Ovary (tissue), 10 donors: ENCODE data around the gene GTPBP8. TPM values are rescaled to one million over a fixed set of nuclear protein-coding genes. Genes with fewer than 3 reads are reported as not detected.
A peak's percentile ranks its signal among the peaks of the same experiment; 100 is the strongest.

Experiments used
- DNase-seq, 5 donors: peaks; one replicate each; pipeline ENCODE4 v3.0.0-alpha.2; 2019 to 2020
- H3K27ac ChIP-seq, 2 donors: fragments of 200-600 bp; one replicate each; pipeline versions ENCODE4 v1.5.1 to v1.8.0; 2019 to 2022
- H3K27me3 ChIP-seq: fragments of 200-600 bp; one replicate; pipeline ENCODE4 v1.8.0; 2022
- H3K36me3 ChIP-seq: fragments of 200-600 bp; sonication (generic); one replicate; pipeline ENCODE4 v1.5.1; 2019
- H3K4me1 ChIP-seq: one replicate; pipeline ENCODE4 v1.8.1; 2013; ENCODE audit warnings: mild to moderate bottlenecking, moderate library complexity; ENCODE audit not compliant: insufficient read depth
- H3K4me3 ChIP-seq: fragments of 200-600 bp; sonication (generic); one replicate; pipeline ENCODE4 v1.5.1; 2017
- H3K9me3 ChIP-seq, 2 donors: fragments of 200-600 bp in 1 of 2; sonication (generic) in 1 of 2; one replicate each; pipeline versions ENCODE4 v1.5.1 to v1.8.1; 2013 to 2019; ENCODE audit warnings: mild to moderate bottlenecking in 1 of 2, moderate library complexity in 1 of 2
- EP300 ChIP-seq: sonication (generic); formaldehyde crosslinking; IDR thresholded peaks from one replicate; pipeline ENCODE4 v1.6.1; 2017; ENCODE audit warnings: antibody characterized with exemption
- POLR2A ChIP-seq: fragments of 450-650 bp; IDR thresholded peaks from one replicate; pipeline ENCODE4 v1.6.1; 2017; ENCODE audit warnings: antibody characterized with exemption, mild to moderate bottlenecking, moderate library complexity
- WGBS, 3 donors: extraction: QIAGEN DNeasy Blood & Tissue Kit in 1 of 3; methylation state at CpG; one replicate each; pipeline versions ENCODE4 v1.1.5 to v1.1.7; 2013 to 2017; 5-methylcytosine and 5-hydroxymethylcytosine counted together
- intact Hi-C, 4 donors: fragments of 100-400 bp; cut with DNase I; formaldehyde crosslinking; loops; one replicate each; pipeline versions ENCODE4 v1.11.0 to v1.15.1; 2022 to 2023
- long read RNA-seq, 3 donors: library from polyadenylated mRNA in 2 of 3; unstranded in 2 of 3; transcript quantifications; one replicate each; pipeline ENCODE4 v2.0.0 and lab custom pipeline, GENCODE V29; 2021 to 2026
- polyA plus RNA-seq, 2 donors: library from polyadenylated mRNA; stranded (reverse); fragments of 200-250 nt in 1 of 2; fragments of 350-450 nt in 1 of 2; fragmentation: Illumina TruSeq in 1 of 2; extraction: RNeasy Lipid Tissue Mini Kit (QIAGEN cat#74804) in 1 of 2; gene quantifications; one replicate each; pipeline ENCODE4 v1.2.3, GENCODE V29; 2013 to 2014
- total RNA-seq, 7 donors: library from RNA; depleted of rRNA in 2 of 7; stranded (reverse); fragments of >200 nt in 2 of 7; fragmentation: NEBNext Ultra II Directional in 3 of 7; extraction: Animal tissue kit (Norgen Biotek cat#: 25700) in 3 of 7; gene quantifications; one replicate each; pipeline versions ENCODE4 v1.1.0 to v1.2.4, GENCODE V29; 2016 to 2023
- TF ChIP-seq, protein P1 (sequence below), 3 donors: fragments of 450-650 bp in 2 of 3; fragments of 200-600 bp in 1 of 3; IDR thresholded peaks; one replicate each; pipeline versions ENCODE4 v1.5.1 to v1.8.0; 2016 to 2022; ENCODE audit warnings: antibody characterized with exemption in 3 of 3, mild to moderate bottlenecking in 1 of 3
- donor health status: DM: no; HTN: no; CAD: no; lungs with moderate emphysema.
- donor health status: DM: no; HTN: no; CAD: no.
- donor health status: Bipolar disorder and iron deficiency.
- donor health status: DM: yes; HTN: yes; CAD: no.
- donor health status: DM: no; HTN: no; CAD: no.
- donor health status: DM: yes; HTN: yes; CAD: no.

GTPBP8 gene
- 10 to 100 TPM in 6 of 7 donors, 1 to 10 TPM in 1; 9.7 to 30.6 (median 14.0) TPM for total RNA-seq
- polyA plus RNA-seq, result 10 to 100 TPM; 12.8 to 13.0 TPM
- long read RNA-seq, donor 1, transcript GTPBP8-203 (6 exons, 1,360 nt), result major isoform, 13 of 44 reads
- long read RNA-seq, donor 1, partial matches to known transcripts, result 1 of 44 reads
- long read RNA-seq, donor 1, other reads (novel, unspliced or antisense), result 26 of 44 reads
- long read RNA-seq, donor 2, transcript GTPBP8-203 (6 exons, 1,360 nt), result major isoform, 7 of 36 reads
- long read RNA-seq, donor 2, partial matches to known transcripts, result 20 of 36 reads
- long read RNA-seq, donor 2, other reads (novel, unspliced or antisense), result 5 of 36 reads
- long read RNA-seq, donor 3, transcript GTPBP8-203 (6 exons, 1,360 nt), result major isoform, 10 of 17 reads
- long read RNA-seq, donor 3, partial matches to known transcripts, result 0 of 17 reads
- long read RNA-seq, donor 3, other reads (novel, unspliced or antisense), result 3 of 17 reads

DNA sequence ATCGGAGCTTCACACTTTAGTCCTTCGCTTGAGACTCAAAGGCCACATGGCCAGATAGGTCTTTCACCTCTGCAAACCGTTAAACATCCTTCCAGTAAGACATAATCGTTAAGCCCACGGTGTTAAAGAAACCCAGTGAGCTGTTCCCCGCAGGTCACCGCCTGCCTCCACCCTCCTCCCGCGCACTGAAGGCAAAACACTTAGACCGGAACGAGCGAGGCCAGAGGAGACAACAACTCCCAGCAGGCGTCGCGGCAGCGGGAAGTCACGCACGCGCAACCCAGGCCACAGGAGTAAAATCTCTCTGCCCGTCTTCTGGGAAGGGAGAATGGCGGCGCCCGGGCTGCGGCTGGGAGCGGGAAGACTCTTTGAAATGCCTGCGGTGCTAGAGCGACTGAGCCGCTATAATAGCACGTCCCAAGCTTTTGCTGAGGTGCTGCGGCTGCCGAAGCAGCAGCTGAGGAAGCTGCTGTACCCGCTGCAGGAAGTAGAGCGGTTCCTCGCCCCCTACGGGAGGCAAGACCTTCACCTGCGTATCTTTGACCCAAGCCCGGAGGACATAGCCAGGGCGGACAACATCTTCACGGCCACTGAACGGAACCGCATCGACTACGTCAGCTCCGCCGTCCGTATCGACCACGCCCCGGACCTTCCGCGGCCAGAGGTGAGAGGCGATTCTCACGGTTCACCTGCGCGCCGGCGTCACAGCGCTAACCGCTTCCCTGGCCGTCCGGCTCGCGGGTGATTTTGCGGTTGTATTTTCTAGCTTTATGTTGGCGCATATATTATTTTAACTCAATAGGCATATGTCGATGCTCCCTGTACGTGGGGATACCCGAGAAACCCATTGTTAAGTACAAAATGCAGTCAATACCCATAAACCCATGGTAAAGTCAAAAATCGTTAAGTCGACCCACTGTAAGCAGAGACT is at the start of gene GTPBP8:
TSS of gene GTPBP8 (plus strand) at position 313 of the 931 bp plus-strand sequence. CDS start at position 329, 16 bp downstream.
- no peaks in the 10 kb centered on the region for H3K27me3 ChIP-seq
- DNase-seq, result peak; percentile 87 to 93 (median 89)
- 1% methylated on average over 65 to 70 of the region's 70 CpGs for WGBS, 3 donors
- no peaks in the 10 kb centered on the region for H3K4me1 ChIP-seq
- H3K4me3 ChIP-seq, result peak within 1 kb of the TSS; percentile 91
- intact Hi-C loops, result no loop called here
- no peaks in the 10 kb centered on the region for H3K36me3 ChIP-seq
- TF ChIP-seq POLR2A, result peak; percentile 84
- peak; percentile 27 for TF ChIP-seq EP300
- TF ChIP-seq, protein P1, sequence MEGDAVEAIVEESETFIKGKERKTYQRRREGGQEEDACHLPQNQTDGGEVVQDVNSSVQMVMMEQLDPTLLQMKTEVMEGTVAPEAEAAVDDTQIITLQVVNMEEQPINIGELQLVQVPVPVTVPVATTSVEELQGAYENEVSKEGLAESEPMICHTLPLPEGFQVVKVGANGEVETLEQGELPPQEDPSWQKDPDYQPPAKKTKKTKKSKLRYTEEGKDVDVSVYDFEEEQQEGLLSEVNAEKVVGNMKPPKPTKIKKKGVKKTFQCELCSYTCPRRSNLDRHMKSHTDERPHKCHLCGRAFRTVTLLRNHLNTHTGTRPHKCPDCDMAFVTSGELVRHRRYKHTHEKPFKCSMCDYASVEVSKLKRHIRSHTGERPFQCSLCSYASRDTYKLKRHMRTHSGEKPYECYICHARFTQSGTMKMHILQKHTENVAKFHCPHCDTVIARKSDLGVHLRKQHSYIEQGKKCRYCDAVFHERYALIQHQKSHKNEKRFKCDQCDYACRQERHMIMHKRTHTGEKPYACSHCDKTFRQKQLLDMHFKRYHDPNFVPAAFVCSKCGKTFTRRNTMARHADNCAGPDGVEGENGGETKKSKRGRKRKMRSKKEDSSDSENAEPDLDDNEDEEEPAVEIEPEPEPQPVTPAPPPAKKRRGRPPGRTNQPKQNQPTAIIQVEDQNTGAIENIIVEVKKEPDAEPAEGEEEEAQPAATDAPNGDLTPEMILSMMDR (IDR thresholded peaks at IDR 0.05), result peak in 1 of 3 donors; percentile 27
- H3K9me3 ChIP-seq, result no peaks in the 10 kb centered on the region
- H3K27ac ChIP-seq, result peak within 1 kb of the TSS; percentile 65 to 86

DNA sequence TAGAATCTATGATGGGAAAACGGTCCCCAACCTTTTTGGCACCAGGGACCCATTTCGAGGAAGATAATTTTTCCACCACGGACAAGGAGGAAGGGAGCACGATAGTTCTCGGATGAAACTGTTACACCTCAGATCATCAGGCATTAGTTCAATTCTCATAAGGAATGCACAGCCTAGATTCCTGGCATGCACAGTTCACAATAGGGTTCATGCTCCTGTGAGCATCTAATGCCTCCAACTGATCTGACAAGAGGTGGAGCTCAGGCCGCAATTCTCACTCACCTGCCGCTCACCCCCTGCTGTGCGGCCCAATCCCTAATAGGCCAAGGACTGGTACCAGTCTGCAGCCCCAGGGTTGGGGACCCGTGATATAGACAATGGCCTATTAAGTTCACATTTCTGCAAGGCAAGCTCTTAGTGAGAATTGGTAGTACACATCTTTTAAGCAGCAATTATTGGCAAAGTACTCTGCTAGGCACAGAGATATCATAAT is 42.4 kb upstream of the GTPBP8 start:
- no peak overlapping the region for H3K27ac ChIP-seq
- no peak for DNase-seq
- 80 to 83% (median 82%) methylated on average over 9 of the region's 9 CpGs for WGBS, 3 donors
- H3K27me3 ChIP-seq, result no peaks in the 10 kb centered on the region
- H3K4me1 ChIP-seq, result no peaks in the 10 kb centered on the region
- intact Hi-C loops, result no loop called here
- H3K4me3 ChIP-seq, result no peak overlapping the region
- no peak for TF ChIP-seq EP300
- no peak for TF ChIP-seq POLR2A
- TF ChIP-seq, protein P1 (IDR thresholded peaks at IDR 0.05), result no peak
- no peaks in the 10 kb centered on the region for H3K36me3 ChIP-seq
- no peaks in the 10 kb centered on the region for H3K9me3 ChIP-seq

DNA sequence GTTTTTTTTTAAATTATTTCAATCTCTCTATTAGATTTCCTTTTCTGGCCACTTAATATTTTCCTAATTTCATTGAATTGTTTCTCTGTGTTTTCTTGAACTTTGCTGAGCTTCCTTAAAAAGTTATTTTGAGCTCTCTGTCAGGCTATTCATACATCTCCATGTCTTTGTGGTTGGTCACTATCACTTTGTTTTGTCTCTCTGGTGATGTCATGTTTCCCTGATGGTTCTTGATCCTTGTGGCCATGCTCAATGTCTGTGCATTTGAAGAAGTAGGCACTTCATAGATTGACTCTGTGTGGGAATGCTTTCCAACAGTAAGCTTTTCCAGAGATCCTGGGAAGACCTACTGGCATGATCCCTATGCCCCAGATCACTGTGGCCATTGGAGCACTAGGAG is 34.4 kb upstream of the GTPBP8 start:
- H3K9me3 ChIP-seq, result no peaks in the 10 kb centered on the region
- H3K27me3 ChIP-seq, result peaks cover 3% of the 10 kb centered on the region
- no peak for DNase-seq
- intact Hi-C loops, result no loop called here
- H3K27ac ChIP-seq, result no peak overlapping the region
- TF ChIP-seq EP300 (no peak), POLR2A (no peak)
- TF ChIP-seq, protein P1 (IDR thresholded peaks at IDR 0.05), result no peak
- H3K36me3 ChIP-seq, result no peaks in the 10 kb centered on the region
- H3K4me1 ChIP-seq, result no peaks in the 10 kb centered on the region
- H3K4me3 ChIP-seq, result no peak overlapping the region

DNA sequence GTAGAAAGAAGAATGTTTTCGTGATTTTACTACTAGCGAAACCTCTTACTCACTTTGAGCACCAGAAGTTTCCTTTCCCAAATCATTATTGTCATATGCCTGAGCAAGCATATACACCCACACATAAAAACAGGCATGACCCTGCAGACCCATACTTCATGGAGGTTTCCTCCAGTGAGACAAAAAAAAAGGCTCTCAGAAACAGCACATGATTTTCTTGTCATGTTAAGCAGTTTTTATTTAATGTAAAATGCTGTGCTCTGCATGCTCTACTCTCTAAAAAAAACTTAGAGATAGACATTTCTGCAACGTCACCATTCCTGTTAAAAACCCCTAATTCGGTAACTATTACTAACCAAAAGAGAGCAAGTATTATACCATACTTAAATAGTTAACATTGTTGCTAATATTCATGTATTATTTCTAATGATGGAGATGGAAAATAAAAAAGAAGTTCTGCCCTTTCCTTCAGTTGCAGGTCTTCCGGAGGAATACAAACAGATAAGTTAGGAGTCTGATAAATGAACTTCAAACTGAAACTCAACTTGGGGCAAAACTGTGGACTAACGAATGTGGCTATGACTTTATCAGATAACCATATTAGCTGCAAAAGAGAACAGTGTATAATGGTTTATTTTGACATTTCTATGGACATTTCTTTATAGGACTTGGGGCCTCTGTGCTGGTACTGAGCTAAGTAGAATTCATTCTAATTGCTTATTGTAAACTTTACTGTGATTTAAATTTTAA is 31.8 kb upstream of the GTPBP8 start:
- Histone ChIP-seq H3K27ac (no peak overlapping the region), H3K9me3 (no peaks in the 10 kb centered on the region), H3K4me3 (no peak overlapping the region), H3K27me3 (peaks cover 3% of the 10 kb centered on the region), H3K36me3 (no peaks in the 10 kb centered on the region), H3K4me1 (no peaks in the 10 kb centered on the region)
- WGBS, 3 donors, result 26 to 39% (median 34%) methylated on average over 6 of the region's 6 CpGs
- TF ChIP-seq, protein P1 (IDR thresholded peaks at IDR 0.05), result no peak
- TF ChIP-seq EP300 (no peak), POLR2A (no peak)
- intact Hi-C loops, result no loop called here
- no peak for DNase-seq
